ENCODE measurements around the gene DIPK1A.

The DIPK1A gene

GRCh38 chr1:92833840-92834239, 127.4 kb downstream of the DIPK1A start:
- no peak for DNase-seq

- DNase-seq = no peak
Observed at GRCh38 chr1:92832537-92833114, 128.6 kb downstream of the DIPK1A start.

- DNase-seq = peak; percentile 96
Observed at GRCh38 chr1:92831762-92832536, 129.3 kb downstream of the DIPK1A start, which contains the start of gene RPL5. RPL5 (plus strand) TSS chr1:92832040; CDS start chr1:92832115, 75 bp downstream.

GRCh38 chr1:92831368-92831761, 129.9 kb downstream of the DIPK1A start:
- no peak for DNase-seq

- no peak for DNase-seq
Observed at GRCh38 chr1:92826792-92827191, 134.5 kb downstream of the DIPK1A start.

- no peak for DNase-seq
Observed at GRCh38 chr1:92822879-92823278, 138.4 kb downstream of the DIPK1A start.

GRCh38 chr1:92820551-92820950, 140.7 kb downstream of the DIPK1A start:
- no peak for DNase-seq

GRCh38 chr1:92820024-92820423, 141.2 kb downstream of the DIPK1A start:
- DNase-seq = no peak

GRCh38 chr1:92817986-92818764, 143.1 kb downstream of the DIPK1A start:
- DNase-seq = no peak

GRCh38 chr1:92817137-92817697, 144.0 kb downstream of the DIPK1A start:
- DNase-seq = no peak

GRCh38 chr1:92816732-92817131, 144.5 kb downstream of the DIPK1A start:
- DNase-seq = no peak

GRCh38 chr1:92808381-92808780, 152.9 kb downstream of the DIPK1A start:
- DNase-seq = no peak

GRCh38 chr1:92805216-92805615, 156.0 kb downstream of the DIPK1A start:
- DNase-seq = no peak

- no peak for DNase-seq
Observed at GRCh38 chr1:92804721-92805201, 156.5 kb downstream of the DIPK1A start.

- no peak for DNase-seq
Observed at GRCh38 chr1:92803140-92803887, 157.9 kb downstream of the DIPK1A start.

GRCh38 chr1:92797961-92798360, 163.3 kb downstream of the DIPK1A start:
- no peak for DNase-seq

GRCh38 chr1:92797297-92797696, 164.0 kb downstream of the DIPK1A start:
- no peak for DNase-seq

- DNase-seq = no peak
Observed at GRCh38 chr1:92795166-92795565, 166.1 kb downstream of the DIPK1A start.

- no peak for DNase-seq
Observed at GRCh38 chr1:92792340-92792782, 168.9 kb downstream of the DIPK1A start.

Measured in activated CD4-positive, alpha-beta T cell treated with anti-CD3 and anti-CD28 coated beads, Interleukin-2, amount 50 U/mL, for 1 hour (primary cell).